Effector memory CD8-positive, alpha-beta T cell (primary cell): ENCODE results near the gene PALM.
"Not testable (repeated sequence)": the region's sequence is repeated elsewhere in the genome, so short reads cannot be mapped to it uniquely, and the experiment has no call there.

Experiments used
- ATAC-seq: fragments of 150-1000 bp; cut with Tn5 transposase; replicated peaks from 2 replicates; pipeline ENCODE4 v1.10.0; 2021; ENCODE audit warnings: mild to moderate bottlenecking, moderate library complexity
- DNase-seq, 3 experiments: peaks; one replicate each; pipeline ENCODE4 v3.0.0; 2021
- H3K27ac Mint-ChIP-seq, 2 donors: one replicate each; pipeline ENCODE4 v1.8.0; 2022; ENCODE audit warnings: mild to moderate bottlenecking in 2 of 2, mixed read lengths in 2 of 2, moderate library complexity in 2 of 2
- H3K27me3 Mint-ChIP-seq, 2 donors: one replicate each; pipeline ENCODE4 v1.8.0; 2022; ENCODE audit warnings: mixed read lengths in 2 of 2
- H3K36me3 Mint-ChIP-seq: one replicate; pipeline ENCODE4 v1.8.0; 2022; ENCODE audit warnings: mild to moderate bottlenecking, moderate library complexity, mixed read lengths; ENCODE audit not compliant: insufficient read depth
- H3K4me1 Mint-ChIP-seq, 2 donors: one replicate each; pipeline ENCODE4 v1.8.0; 2022; ENCODE audit warnings: low read depth in 2 of 2, mixed read lengths in 2 of 2
- H3K4me3 Mint-ChIP-seq, 2 donors: one replicate each; pipeline ENCODE4 v1.8.0; 2022; ENCODE audit warnings: mild to moderate bottlenecking in 2 of 2, mixed read lengths in 2 of 2, moderate library complexity in 2 of 2
- H3K9me3 Mint-ChIP-seq, 2 donors: one replicate each; pipeline ENCODE4 v1.8.0; 2022; ENCODE audit warnings: mixed read lengths in 2 of 2

Gene PALM

GRCh38 chr19:738509-739128 is 29.9 kb downstream of the PALM start:
- H3K9me3 Mint-ChIP-seq: no peaks in the 10 kb centered on the region
- peaks cover 7 to 10% of the 10 kb centered on the region in 2 donors for H3K4me1 Mint-ChIP-seq
- no peak overlapping the region for H3K27ac Mint-ChIP-seq
- H3K36me3 Mint-ChIP-seq: peaks cover 12% of the 10 kb centered on the region
- ATAC-seq (no peak), DNase-seq (no peak)
- no peak overlapping the region for H3K4me3 Mint-ChIP-seq
- H3K27me3 Mint-ChIP-seq: peaks cover 0 to 27% of the 10 kb centered on the region in 2 donors

GRCh38 chr19:739998-740715 is 31.4 kb downstream of the PALM start:
- H3K4me1 Mint-ChIP-seq: peaks cover 2 to 6% of the 10 kb centered on the region in 2 donors
- no peak overlapping the region for H3K4me3 Mint-ChIP-seq
- ATAC-seq (no peak), DNase-seq (no peak)
- H3K36me3 Mint-ChIP-seq: peaks cover 8% of the 10 kb centered on the region
- H3K27me3 Mint-ChIP-seq: peaks cover 0 to 27% of the 10 kb centered on the region in 2 donors
- peak overlapping the region in 1 of 2 donors; percentile 71 for H3K27ac Mint-ChIP-seq
- H3K9me3 Mint-ChIP-seq: no peaks in the 10 kb centered on the region

GRCh38 chr19:740816-741505 is 32.2 kb downstream of the PALM start:
- H3K9me3 Mint-ChIP-seq, H3K36me3 Mint-ChIP-seq, H3K4me3 Mint-ChIP-seq, DNase-seq, ATAC-seq, H3K27ac Mint-ChIP-seq, H3K4me1 Mint-ChIP-seq: not testable (repeated sequence)
- peaks cover 0 to 27% of the 10 kb centered on the region in 2 donors for H3K27me3 Mint-ChIP-seq

- no peaks in the 10 kb centered on the region for H3K9me3 Mint-ChIP-seq
- no peak overlapping the region for H3K4me3 Mint-ChIP-seq
- H3K27ac Mint-ChIP-seq: no peak overlapping the region
- DNase-seq (no peak), ATAC-seq (no peak)
- H3K4me1 Mint-ChIP-seq: peaks cover 2 to 6% of the 10 kb centered on the region in 2 donors
- H3K36me3 Mint-ChIP-seq: peaks cover 8% of the 10 kb centered on the region
- peaks cover 0 to 27% of the 10 kb centered on the region in 2 donors for H3K27me3 Mint-ChIP-seq
Measured at GRCh38 chr19:741506-742131, 32.9 kb downstream of the PALM start.

- H3K4me1 Mint-ChIP-seq: peaks cover 0 to under 1% of the 10 kb centered on the region in 2 donors
- no peak overlapping the region for H3K27ac Mint-ChIP-seq
- ATAC-seq: no peak
Measured at GRCh38 chr19:742540-743075, 33.9 kb downstream of the PALM start.

GRCh38 chr19:743168-743687 is 34.5 kb downstream of the PALM start:
- ATAC-seq (no peak), DNase-seq (no peak)
- Mint-ChIP-seq H3K9me3 (no peaks in the 10 kb centered on the region), H3K27ac (no peak overlapping the region), H3K4me1 (no peaks in the 10 kb centered on the region), H3K36me3 (peaks cover 8% of the 10 kb centered on the region), H3K4me3 (no peak overlapping the region), H3K27me3 (peaks cover 0 to 13% of the 10 kb centered on the region in 2 donors)

More at GRCh38 chr19:742540-743075, 33.9 kb downstream of the PALM start:
- peaks cover 8% of the 10 kb centered on the region for H3K36me3 Mint-ChIP-seq
- H3K27me3 Mint-ChIP-seq: peaks cover 0 to 19% of the 10 kb centered on the region in 2 donors
- H3K4me3 Mint-ChIP-seq: no peak overlapping the region
- DNase-seq: no peak
- H3K9me3 Mint-ChIP-seq: no peaks in the 10 kb centered on the region

- H3K4me3 Mint-ChIP-seq, H3K27ac Mint-ChIP-seq, H3K36me3 Mint-ChIP-seq, H3K27me3 Mint-ChIP-seq, DNase-seq, H3K4me1 Mint-ChIP-seq, H3K9me3 Mint-ChIP-seq, ATAC-seq: not testable (repeated sequence)
Measured at GRCh38 chr19:745138-745537, 36.4 kb downstream of the PALM start.

GRCh38 chr19:746208-746819 is 37.6 kb downstream of the PALM start:
- Mint-ChIP-seq H3K36me3 (peaks cover 3% of the 10 kb centered on the region), H3K27ac (no peak overlapping the region), H3K4me3 (no peak overlapping the region), H3K4me1 (no peaks in the 10 kb centered on the region), H3K9me3 (no peaks in the 10 kb centered on the region), H3K27me3 (no peaks in the 10 kb centered on the region)
- DNase-seq (no peak), ATAC-seq (no peak)

GRCh38 chr19:746956-747355 is 38.2 kb downstream of the PALM start:
- Mint-ChIP-seq H3K9me3 (no peaks in the 10 kb centered on the region), H3K36me3 (no peaks in the 10 kb centered on the region), H3K27me3 (no peaks in the 10 kb centered on the region), H3K4me1 (no peaks in the 10 kb centered on the region), H3K4me3 (no peak overlapping the region), H3K27ac (no peak overlapping the region)
- no peak for ATAC-seq
- no peak for DNase-seq

GRCh38 chr19:747432-748273 is 38.9 kb downstream of the PALM start:
- no peaks in the 10 kb centered on the region for H3K36me3 Mint-ChIP-seq
- H3K9me3 Mint-ChIP-seq: no peaks in the 10 kb centered on the region
- ATAC-seq (no peak), DNase-seq (no peak)
- no peak overlapping the region for H3K4me3 Mint-ChIP-seq
- no peaks in the 10 kb centered on the region for H3K27me3 Mint-ChIP-seq
- no peak overlapping the region for H3K27ac Mint-ChIP-seq
- no peaks in the 10 kb centered on the region for H3K4me1 Mint-ChIP-seq

GRCh38 chr19:748274-748598 is 39.5 kb downstream of the PALM start:
- H3K27me3 Mint-ChIP-seq: no peaks in the 10 kb centered on the region

GRCh38 chr19:749811-750210 is 41.1 kb downstream of the PALM start:
- DNase-seq (no peak), ATAC-seq (no peak)
- Mint-ChIP-seq H3K9me3 (no peaks in the 10 kb centered on the region), H3K27me3 (peaks cover 0 to 6% of the 10 kb centered on the region in 2 donors), H3K27ac (no peak overlapping the region), H3K4me3 (no peak overlapping the region), H3K36me3 (no peaks in the 10 kb centered on the region), H3K4me1 (no peaks in the 10 kb centered on the region)

More at GRCh38 chr19:748274-748598, 39.5 kb downstream of the PALM start:
- H3K27ac Mint-ChIP-seq: no peak overlapping the region
- H3K4me3 Mint-ChIP-seq: no peak overlapping the region
- ATAC-seq (no peak), DNase-seq (no peak)
- H3K4me1 Mint-ChIP-seq: no peaks in the 10 kb centered on the region
- no peaks in the 10 kb centered on the region for H3K36me3 Mint-ChIP-seq
- no peaks in the 10 kb centered on the region for H3K9me3 Mint-ChIP-seq
